Uterus (tissue), 4 donors: ENCODE results near the gene REXO1. TPM values are rescaled to one million over a fixed set of nuclear protein-coding genes. Genes with fewer than 3 reads are reported as not detected.

Experiments used
- DNase-seq, 2 donors: peaks; one replicate each; pipeline ENCODE4 v3.0.0-alpha.2; 2019 to 2020
- H3K27ac ChIP-seq, 2 donors: fragments of 200-600 bp; sonication (generic); 1 replicate in 1 of 2; 2 replicates in 1 of 2; pipeline ENCODE4 v1.5.1; 2016 to 2018
- H3K27me3 ChIP-seq, 2 donors: fragments of 200-600 bp; sonication (generic); one replicate each; pipeline ENCODE4 v1.5.1; 2018 to 2019; ENCODE audit warnings: control low read depth in 1 of 2
- H3K36me3 ChIP-seq, 2 donors: fragments of 200-600 bp; sonication (generic); one replicate each; pipeline ENCODE4 v1.5.1; 2019; ENCODE audit warnings: control low read depth in 1 of 2
- H3K4me1 ChIP-seq, 2 donors: fragments of 200-600 bp; sonication (generic); one replicate each; pipeline ENCODE4 v1.5.1; 2018 to 2019; ENCODE audit warnings: control low read depth in 1 of 2
- H3K4me3 ChIP-seq, 2 donors: fragments of 200-600 bp; sonication (generic); 1 replicate in 1 of 2; 2 replicates in 1 of 2; pipeline ENCODE4 v1.5.1; 2018 to 2019; ENCODE audit warnings: mild to moderate bottlenecking in 1 of 2
- H3K9me3 ChIP-seq, 2 donors: fragments of 200-600 bp; sonication (generic); one replicate each; pipeline ENCODE4 v1.5.1; 2019; ENCODE audit warnings: control low read depth in 1 of 2
- CTCF ChIP-seq, 4 experiments: fragments of 200-600 bp in 2 of 4; fragments of 450-650 bp in 2 of 4; sonication (generic) in 2 of 4; IDR thresholded peaks; one replicate each; pipeline ENCODE4 v1.5.1; 2016 to 2019; ENCODE audit warnings: antibody characterized with exemption in 4 of 4, mild to moderate bottlenecking in 2 of 4, moderate library complexity in 1 of 4
- POLR2A ChIP-seq, 2 donors: fragments of 450-650 bp; IDR thresholded peaks; one replicate each; pipeline ENCODE4 v1.6.1; 2016; ENCODE audit warnings: antibody characterized with exemption in 2 of 2, mild to moderate bottlenecking in 1 of 2, moderate library complexity in 1 of 2
- intact Hi-C: fragments of 100-400 bp; cut with DNase I; formaldehyde crosslinking; loops from one replicate; pipeline ENCODE4 v1.15.1; 2023; ENCODE audit warnings: low total_unique reads
- total RNA-seq, 4 donors: library from RNA; depleted of rRNA in 3 of 4; stranded (reverse); fragments of >200 nt in 3 of 4; gene quantifications; one replicate each; pipeline versions ENCODE4 v1.1.0 to v1.2.4, GENCODE V29; 2014 to 2023
- donor health status: DM: yes; HTN: yes; CAD: no.

The REXO1 gene
- total RNA-seq, 4 donors from 2014 or later: 1.5 to 67.4 (median 25.1) TPM

DNA sequence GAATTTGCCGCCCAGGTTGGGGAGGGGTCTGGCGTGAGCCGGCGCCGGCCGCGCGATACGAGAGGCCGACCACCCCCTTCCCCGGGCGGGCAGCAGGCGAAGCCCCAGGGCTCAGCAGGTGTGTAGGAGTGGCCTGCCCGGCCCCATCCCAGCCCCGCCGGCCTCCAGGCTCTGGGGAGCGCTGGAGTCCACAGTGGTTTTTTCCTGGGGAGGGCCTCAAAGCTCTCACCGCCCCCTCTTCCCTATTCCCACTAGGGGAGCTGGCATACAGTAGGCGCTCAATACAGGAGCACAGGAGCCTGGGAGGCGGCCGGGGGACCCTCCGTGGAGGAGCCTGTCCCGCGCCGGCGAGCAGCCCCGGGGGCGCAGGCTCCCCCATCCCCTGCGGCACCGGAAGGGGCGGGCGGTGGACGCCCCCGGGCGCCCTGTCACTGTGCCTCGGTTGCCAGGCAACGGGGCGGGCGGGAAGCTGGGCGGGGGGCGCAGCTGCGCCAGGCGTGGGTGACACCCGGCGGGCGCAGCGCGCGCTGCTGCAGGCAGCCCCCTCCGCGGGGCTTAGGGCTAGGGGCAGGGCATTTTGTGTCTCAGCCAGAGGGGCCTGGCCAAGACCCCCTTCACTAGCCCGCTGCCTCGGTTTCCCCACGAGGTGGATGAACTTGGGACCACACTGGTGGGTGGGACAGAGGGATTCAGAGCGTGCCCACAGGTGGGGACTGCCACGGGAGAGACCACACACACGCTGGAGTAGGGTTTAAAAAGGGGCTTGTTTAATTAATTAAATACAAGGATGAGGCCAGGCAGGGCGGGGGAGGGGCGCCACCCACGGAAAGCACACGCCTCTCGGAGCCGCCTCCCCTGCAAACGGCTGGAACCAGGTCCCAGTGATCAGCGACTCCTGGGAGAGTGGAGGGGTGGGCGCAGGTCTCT, 3.6 kb upstream of the REXO1 start:
- TF ChIP-seq CTCF (IDR thresholded peaks at IDR 0.05) (no peak), POLR2A (IDR thresholded peaks at IDR 0.05) (no peak)
- peaks cover 0 to 21% of the 10 kb centered on the region in 2 donors for H3K4me1 ChIP-seq
- H3K27ac ChIP-seq: no peak overlapping the region
- intact Hi-C loops: no loop called here
- no peak for DNase-seq
- no peaks in the 10 kb centered on the region for H3K9me3 ChIP-seq
- no peaks in the 10 kb centered on the region for H3K36me3 ChIP-seq
- H3K4me3 ChIP-seq: no peak overlapping the region
- no peaks in the 10 kb centered on the region for H3K27me3 ChIP-seq

- Histone ChIP-seq H3K36me3 (no peaks in the 10 kb centered on the region), H3K27ac (no peak overlapping the region), H3K4me1 (peaks cover 0 to 22% of the 10 kb centered on the region in 2 donors), H3K9me3 (no peaks in the 10 kb centered on the region), H3K4me3 (no peak overlapping the region), H3K27me3 (no peaks in the 10 kb centered on the region)
- DNase-seq: no peak
- intact Hi-C loops: no loop called here
- TF ChIP-seq CTCF (IDR thresholded peaks at IDR 0.05) (no peak), POLR2A (IDR thresholded peaks at IDR 0.05) (no peak)
Observed at GRCh38 chr19:1850809-1851653, 2.7 kb upstream of the REXO1 start.

- H3K27me3 ChIP-seq: no peaks in the 10 kb centered on the region
- no peaks in the 10 kb centered on the region for H3K36me3 ChIP-seq
- no peak for TF ChIP-seq CTCF (IDR thresholded peaks at IDR 0.05)
- TF ChIP-seq POLR2A (IDR thresholded peaks at IDR 0.05): no peak
- H3K9me3 ChIP-seq: no peaks in the 10 kb centered on the region
- DNase-seq: no peak
- peaks cover 0 to 30% of the 10 kb centered on the region in 2 donors for H3K4me1 ChIP-seq
- intact Hi-C loops: no loop called here
- H3K4me3 ChIP-seq: no peak overlapping the region
- H3K27ac ChIP-seq: no peak overlapping the region
Observed at GRCh38 chr19:1849886-1850398, 1.7 kb upstream of the REXO1 start.

GRCh38 chr19:1849132-1849474, 820 bp upstream of the REXO1 start:
- TF ChIP-seq CTCF (IDR thresholded peaks at IDR 0.05) (no peak), POLR2A (IDR thresholded peaks at IDR 0.05) (no peak)
- Histone ChIP-seq H3K4me3 (no peak overlapping the region), H3K27ac (no peak overlapping the region), H3K9me3 (no peaks in the 10 kb centered on the region), H3K36me3 (no peaks in the 10 kb centered on the region), H3K27me3 (no peaks in the 10 kb centered on the region), H3K4me1 (peaks cover 0 to 30% of the 10 kb centered on the region in 2 donors)
- no peak for DNase-seq
- intact Hi-C loops: no loop called here
